DOHH2 (cell line): ENCODE measurements around the gene LAMA2.

Source experiments
- EZH2phosphoT487 ChIP-seq: fragments of 200-600 bp; sonication (generic); IDR thresholded peaks from 2 replicates; pipeline ENCODE4 v1.6.1; 2017; ENCODE audit warnings: borderline replicate concordance, mild to moderate bottlenecking, antibody characterized with exemption, low read length, moderate library complexity, mixed read lengths
- TF ChIP-seq, protein P1 (sequence below): fragments of 200-600 bp; sonication (generic); IDR thresholded peaks from one replicate; pipeline ENCODE4 v1.5.1; 2014; ENCODE audit warnings: antibody characterized with exemption, mild to moderate bottlenecking, low read depth, low read length; ENCODE audit not compliant: poor library complexity, severe bottlenecking

GRCh38 chr6:129345890-129346289 is 463.0 kb downstream of the LAMA2 start:
- TF ChIP-seq, protein P1, sequence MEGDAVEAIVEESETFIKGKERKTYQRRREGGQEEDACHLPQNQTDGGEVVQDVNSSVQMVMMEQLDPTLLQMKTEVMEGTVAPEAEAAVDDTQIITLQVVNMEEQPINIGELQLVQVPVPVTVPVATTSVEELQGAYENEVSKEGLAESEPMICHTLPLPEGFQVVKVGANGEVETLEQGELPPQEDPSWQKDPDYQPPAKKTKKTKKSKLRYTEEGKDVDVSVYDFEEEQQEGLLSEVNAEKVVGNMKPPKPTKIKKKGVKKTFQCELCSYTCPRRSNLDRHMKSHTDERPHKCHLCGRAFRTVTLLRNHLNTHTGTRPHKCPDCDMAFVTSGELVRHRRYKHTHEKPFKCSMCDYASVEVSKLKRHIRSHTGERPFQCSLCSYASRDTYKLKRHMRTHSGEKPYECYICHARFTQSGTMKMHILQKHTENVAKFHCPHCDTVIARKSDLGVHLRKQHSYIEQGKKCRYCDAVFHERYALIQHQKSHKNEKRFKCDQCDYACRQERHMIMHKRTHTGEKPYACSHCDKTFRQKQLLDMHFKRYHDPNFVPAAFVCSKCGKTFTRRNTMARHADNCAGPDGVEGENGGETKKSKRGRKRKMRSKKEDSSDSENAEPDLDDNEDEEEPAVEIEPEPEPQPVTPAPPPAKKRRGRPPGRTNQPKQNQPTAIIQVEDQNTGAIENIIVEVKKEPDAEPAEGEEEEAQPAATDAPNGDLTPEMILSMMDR, result no peak
- no peak for TF ChIP-seq EZH2phosphoT487
